Measurements from ENCODE around the gene MYH10.

Gene MYH10

GRCh38 chr17:8490256-8491023 lies 140.1 kb downstream of the MYH10 start:
- Histone ChIP-seq H3K9me3 (ENCODE audit: insufficient read depth, low read length) (no peaks in the 10 kb centered on the region), H3K9ac (ENCODE audit: low read length) (no peak overlapping the region), H3K79me2 (ENCODE audit: insufficient read depth, low read length) (no peaks in the 10 kb centered on the region), H3K27me3 (ENCODE audit: low read length) (no peaks in the 10 kb centered on the region), H3K9me2 (replicated peaks; ENCODE audit: insufficient read depth, low read length) (no peaks in the 10 kb centered on the region), H3K4me3 (ENCODE audit: insufficient read depth, low read length, poor library complexity, severe bottlenecking) (no peak overlapping the region), H2AFZ (ENCODE audit: low read depth, low read length, severe bottlenecking) (no peak overlapping the region), H3F3A (ENCODE audit: insufficient read depth) (no peaks in the 10 kb centered on the region), H3K36me3 (ENCODE audit: low read length) (no peaks in the 10 kb centered on the region), H4K20me1 (ENCODE audit: low read depth, low read length) (no peaks in the 10 kb centered on the region), H3K27ac (ENCODE audit: low read depth, low read length) (no peak overlapping the region), H3K4me2 (ENCODE audit: low read depth, low read length, poor library complexity, severe bottlenecking) (no peak overlapping the region)
- TF ChIP-seq CTCF (IDR thresholded peaks at IDR 0.05; ENCODE audit: insufficient read depth, low read length, poor library complexity, severe bottlenecking) (no peak), EZH2phosphoT487 (conservative IDR thresholded peaks at IDR 0.05; ENCODE audit: low read length) (no peak)

GRCh38 chr17:8489841-8490240 lies 140.7 kb downstream of the MYH10 start:
- H3K9me3 ChIP-seq (ENCODE audit: insufficient read depth, low read length): no peaks in the 10 kb centered on the region
- peaks cover 3% of the 10 kb centered on the region; the same call in 1 of the 2 replicates for H3K36me3 ChIP-seq (ENCODE audit: low read length)
- TF ChIP-seq CTCF (IDR thresholded peaks at IDR 0.05; ENCODE audit: insufficient read depth, low read length, poor library complexity, severe bottlenecking): no peak
- no peak for TF ChIP-seq EZH2phosphoT487 (conservative IDR thresholded peaks at IDR 0.05; ENCODE audit: low read length)
- H3K27me3 ChIP-seq (ENCODE audit: low read length): no peaks in the 10 kb centered on the region
- H4K20me1 ChIP-seq (ENCODE audit: low read depth, low read length): no peaks in the 10 kb centered on the region
- H3K9ac ChIP-seq (ENCODE audit: low read length): no peak overlapping the region
- H3K9me2 ChIP-seq (replicated peaks; ENCODE audit: insufficient read depth, low read length): no peaks in the 10 kb centered on the region
- H3K4me2 ChIP-seq (ENCODE audit: low read depth, low read length, poor library complexity, severe bottlenecking): no peak overlapping the region
- H3K27ac ChIP-seq (ENCODE audit: low read depth, low read length): no peak overlapping the region
- H3K4me3 ChIP-seq (ENCODE audit: insufficient read depth, low read length, poor library complexity, severe bottlenecking): no peak overlapping the region
- no peak overlapping the region for H2AFZ ChIP-seq (ENCODE audit: low read depth, low read length, severe bottlenecking)
- H3F3A ChIP-seq (ENCODE audit: insufficient read depth): no peaks in the 10 kb centered on the region
- no peaks in the 10 kb centered on the region for H3K79me2 ChIP-seq (ENCODE audit: insufficient read depth, low read length)

GRCh38 chr17:8488901-8489300 lies 141.6 kb downstream of the MYH10 start:
- Histone ChIP-seq H3K27me3 (ENCODE audit: low read length) (no peaks in the 10 kb centered on the region), H3K4me3 (ENCODE audit: insufficient read depth, low read length, poor library complexity, severe bottlenecking) (no peak overlapping the region), H3K36me3 (ENCODE audit: low read length) (peaks cover 12% of the 10 kb centered on the region), H3K79me2 (ENCODE audit: insufficient read depth, low read length) (no peaks in the 10 kb centered on the region), H2AFZ (ENCODE audit: low read depth, low read length, severe bottlenecking) (no peak overlapping the region), H3K4me2 (ENCODE audit: low read depth, low read length, poor library complexity, severe bottlenecking) (no peak overlapping the region), H4K20me1 (ENCODE audit: low read depth, low read length) (no peaks in the 10 kb centered on the region), H3K27ac (ENCODE audit: low read depth, low read length) (no peak overlapping the region), H3K9me2 (replicated peaks; ENCODE audit: insufficient read depth, low read length) (no peaks in the 10 kb centered on the region), H3K9ac (ENCODE audit: low read length) (no peak overlapping the region), H3F3A (ENCODE audit: insufficient read depth) (no peaks in the 10 kb centered on the region), H3K9me3 (ENCODE audit: insufficient read depth, low read length) (no peaks in the 10 kb centered on the region)
- TF ChIP-seq CTCF (IDR thresholded peaks at IDR 0.05; ENCODE audit: insufficient read depth, low read length, poor library complexity, severe bottlenecking): no peak
- no peak for TF ChIP-seq EZH2phosphoT487 (conservative IDR thresholded peaks at IDR 0.05; ENCODE audit: low read length)
